ENCODE results near the gene KCNMA1.
"Not testable (repeated sequence)": the region's sequence is repeated elsewhere in the genome, so short reads cannot be mapped to it uniquely, and the experiment has no call there.

Gene KCNMA1

GRCh38 chr10:77526868-77527617 lies 110.6 kb downstream of the KCNMA1 start:
- DNase-seq = no peak

- DNase-seq = no peak
These were observed 113.3 kb downstream of the KCNMA1 start for GRCh38 chr10:77524281-77524711.

GRCh38 chr10:77522268-77522809 lies 115.3 kb downstream of the KCNMA1 start:
- DNase-seq = no peak

GRCh38 chr10:77520995-77521394 lies 116.6 kb downstream of the KCNMA1 start:
- no peak for DNase-seq

GRCh38 chr10:77520290-77520689 lies 117.3 kb downstream of the KCNMA1 start:
- no peak for DNase-seq

GRCh38 chr10:77519791-77520190 lies 117.8 kb downstream of the KCNMA1 start:
- DNase-seq = not testable (repeated sequence)

GRCh38 chr10:77518910-77519274 lies 118.7 kb downstream of the KCNMA1 start:
- DNase-seq = no peak

GRCh38 chr10:77518241-77518909 lies 119.2 kb downstream of the KCNMA1 start:
- no peak for DNase-seq

- no peak for DNase-seq
These were observed 121.0 kb downstream of the KCNMA1 start for GRCh38 chr10:77516575-77516974.

- no peak for DNase-seq
These were observed 122.7 kb downstream of the KCNMA1 start for GRCh38 chr10:77514870-77515269.

GRCh38 chr10:77513781-77514331 lies 123.8 kb downstream of the KCNMA1 start:
- DNase-seq = no peak

- DNase-seq = no peak
These were observed 124.4 kb downstream of the KCNMA1 start for GRCh38 chr10:77513220-77513619.

- no peak for DNase-seq
These were observed 125.4 kb downstream of the KCNMA1 start for GRCh38 chr10:77512219-77512578.

- no peak for DNase-seq
These were observed 126.0 kb downstream of the KCNMA1 start for GRCh38 chr10:77511498-77512218.

- no peak for DNase-seq
These were observed 126.9 kb downstream of the KCNMA1 start for GRCh38 chr10:77510695-77511094.

GRCh38 chr10:77510294-77510693 lies 127.3 kb downstream of the KCNMA1 start:
- DNase-seq = no peak

- DNase-seq = no peak
These were observed 128.2 kb downstream of the KCNMA1 start for GRCh38 chr10:77509391-77509790.

GRCh38 chr10:77507291-77507880 lies 130.2 kb downstream of the KCNMA1 start:
- DNase-seq = peak; percentile 52 to 58 (median 55)

GRCh38 chr10:77506517-77507200 lies 130.9 kb downstream of the KCNMA1 start:
- no peak for DNase-seq

GRCh38 chr10:77505431-77506334 lies 131.9 kb downstream of the KCNMA1 start:
- DNase-seq = peak; percentile 77 to 91 (median 90)

GRCh38 chr10:77504873-77505257 lies 132.7 kb downstream of the KCNMA1 start:
- no peak for DNase-seq

Measured in suppressor macrophage treated with lipopolysaccharide for 1 hour (primary cell).